HCT116 (cell line): Measurements from ENCODE around the gene KRTDAP. TPM values are rescaled to one million over a fixed set of nuclear protein-coding genes. Genes with fewer than 3 reads are reported as not detected.

Source experiments
- ATAC-seq: fragments of 200-7000 bp; cut with Tn5 transposase; 2 replicates; pipeline ENCODE4 v1.9.1; 2020; ENCODE audit warnings: mild to moderate bottlenecking, moderate library complexity
- BruUV-seq: library from RNA; stranded (reverse); fragments of 400-500 nt; replicated peaks from 2 replicates; lab custom pipeline; 2021; lab: Mats Ljungman, UMichigan
- CTCF ChIA-PET: fragments of 300-600 bp; sonication (Branson Sonifier 250); formaldehyde crosslinking; loops from one replicate; lab custom pipeline; 2021; ENCODE audit warnings: antibody characterized with exemption; lab: Charles Lee
- POLR2A ChIA-PET: fragments of 300-600, 350-600 bp; sonication (Branson Sonifier 250); formaldehyde crosslinking; loops from one replicate; lab custom pipeline; 2021; ENCODE audit warnings: antibody characterized with exemption; lab: Charles Lee
- RAD21 ChIA-PET, 2 experiments: fragments of 300-600 bp; sonication (Branson Sonifier 250); formaldehyde crosslinking; loops; one replicate each; lab custom pipeline; 2023; ENCODE audit warnings: low total read pairs in 2 of 2; ENCODE audit not compliant: uncharacterized antibody in 2 of 2, unreplicated experiment in 2 of 2, low non-redundant PET in 1 of 2; lab: Charles Lee
- DNase-seq: peaks from one replicate; pipeline ENCODE4 v3.0.0-alpha.2; 2010; ENCODE audit warnings: low read depth, low spot score
- H2AFZ ChIP-seq: fragments of 200-600 bp; shearing (Covaris generic), sonication (generic); 2 replicates; pipeline ENCODE4 v1.6.1; 2017; ENCODE audit warnings: low read depth, mixed run types, mixed read lengths, antibody characterized with exemption, low read length; ENCODE audit not compliant: poor library complexity, severe bottlenecking
- H3K27ac ChIP-seq: 2 replicates; pipeline ENCODE4 v1.5.1; 2012; ENCODE audit warnings: low read depth, low read length
- H3K27me3 ChIP-seq: fragments of 200-600 bp; sonication (generic); 2 replicates; pipeline ENCODE4 v1.6.1; 2016; ENCODE audit warnings: mixed run types, low read length, mixed read lengths; ENCODE audit not compliant: insufficient read depth
- H3K36me3 ChIP-seq, 2 experiments: fragments of 200-500 bp in 1 of 2; fragments of 200-600 bp in 1 of 2; sonication (Bioruptor generic) in 1 of 2; sonication (generic) in 1 of 2; 2 replicates each; pipeline versions ENCODE4 v1.5.1 to v1.6.1; 2014 to 2016; ENCODE audit warnings: low read length in 2 of 2, inconsistent platforms in 1 of 2, mixed read lengths in 1 of 2, mixed run types in 1 of 2; ENCODE audit not compliant: insufficient read depth in 2 of 2, control insufficient read depth in 1 of 2
- H3K4me1 ChIP-seq, 2 experiments: fragments of 200-600 bp in 1 of 2; sonication (generic) in 1 of 2; 2 replicates each; pipeline versions ENCODE4 v1.5.1 to v1.6.1; 2012 to 2017; ENCODE audit warnings: low read length in 2 of 2, inconsistent platforms in 1 of 2, mild to moderate bottlenecking in 1 of 2, mixed read lengths in 1 of 2, mixed run types in 1 of 2, moderate library complexity in 1 of 2; ENCODE audit not compliant: insufficient read depth in 2 of 2, control insufficient read depth in 1 of 2
- H3K4me2 ChIP-seq: fragments of 200-600 bp; sonication (generic); 2 replicates; pipeline ENCODE4 v1.6.1; 2017; ENCODE audit warnings: mixed run types, low read length, mixed read lengths
- H3K4me3 ChIP-seq, 2 experiments: fragments of 200-600 bp in 1 of 2; sonication (generic) in 1 of 2; replicated peaks in 1 of 2; 2 replicates each; pipeline ENCODE4 v1.5.1; 2011 to 2016; ENCODE audit warnings: low read length in 2 of 2, control low read depth in 1 of 2, low read depth in 1 of 2, mild to moderate bottlenecking in 1 of 2, mixed read lengths in 1 of 2, mixed run types in 1 of 2
- H3K79me2 ChIP-seq: fragments of 200-600 bp; sonication (generic); 2 replicates; pipeline ENCODE4 v1.6.1; 2017; ENCODE audit warnings: mild to moderate bottlenecking, mixed run types, low read length, moderate library complexity, mixed read lengths; ENCODE audit not compliant: insufficient read depth
- H3K9ac ChIP-seq: fragments of 200-600 bp; sonication (generic); 2 replicates; pipeline ENCODE4 v1.6.1; 2016; ENCODE audit warnings: low read length, mixed read lengths
- H3K9me2 ChIP-seq: fragments of 200-600 bp; sonication (generic), shearing (Covaris generic); 2 replicates; pipeline ENCODE4 v1.6.1; 2017; ENCODE audit warnings: mixed run types, mild to moderate bottlenecking, moderate library complexity; ENCODE audit not compliant: insufficient read depth
- H3K9me3 ChIP-seq, 2 experiments: fragments of 200-500 bp in 1 of 2; fragments of 200-600 bp in 1 of 2; sonication (Bioruptor generic) in 1 of 2; sonication (generic) in 1 of 2; 2 replicates each; pipeline ENCODE4 v1.6.1; 2014 to 2017; ENCODE audit warnings: low read length in 2 of 2, mixed read lengths in 2 of 2, inconsistent platforms in 1 of 2, low read depth in 1 of 2, mild to moderate bottlenecking in 1 of 2, mixed run types in 1 of 2, moderate library complexity in 1 of 2; ENCODE audit not compliant: control insufficient read depth in 1 of 2, insufficient read depth in 1 of 2
- H4K20me1 ChIP-seq: fragments of 200-600 bp; sonication (generic), shearing (Covaris generic); 2 replicates; pipeline ENCODE4 v1.6.1; 2017; ENCODE audit warnings: mixed run types, mild to moderate bottlenecking, moderate library complexity; ENCODE audit not compliant: insufficient read depth
- CBX3 ChIP-seq: IDR thresholded peaks from 2 replicates; pipeline ENCODE4 v1.6.1; 2012; ENCODE audit warnings: low read depth
- CEBPB ChIP-seq: IDR thresholded peaks from 2 replicates; pipeline ENCODE4 v1.6.1; 2012; ENCODE audit warnings: low read depth
- EGR1 ChIP-seq: IDR thresholded peaks from 2 replicates; pipeline ENCODE4 v1.6.1; 2012; ENCODE audit warnings: low read depth
- FOSL1 ChIP-seq: IDR thresholded peaks from 2 replicates; pipeline ENCODE4 v1.6.1; 2012; ENCODE audit warnings: low read depth
- JUND ChIP-seq: IDR thresholded peaks from 2 replicates; pipeline ENCODE4 v1.6.1; 2012
- MAX ChIP-seq: IDR thresholded peaks from 2 replicates; pipeline ENCODE4 v1.6.1; 2012
- POLR2A ChIP-seq: IDR thresholded peaks from 2 replicates; pipeline ENCODE4 v1.7.0; 2011; ENCODE audit warnings: borderline replicate concordance; ENCODE audit not compliant: insufficient read depth, insufficient read length; ENCODE audit errors: extremely low read depth
- POLR2AphosphoS5 ChIP-seq: IDR thresholded peaks from 2 replicates; pipeline ENCODE4 v1.6.1; 2011; ENCODE audit warnings: mild to moderate bottlenecking, low read depth, low read length, moderate library complexity
- RAD21 ChIP-seq: IDR thresholded peaks from 2 replicates; pipeline ENCODE4 v1.6.1; 2012; ENCODE audit warnings: low read depth, mild to moderate bottlenecking
- SIN3A ChIP-seq: IDR thresholded peaks from 2 replicates; pipeline ENCODE4 v1.6.1; 2012; ENCODE audit warnings: low read depth
- SP1 ChIP-seq: IDR thresholded peaks from 2 replicates; pipeline ENCODE4 v1.6.1; 2012; ENCODE audit warnings: low read depth
- SRF ChIP-seq: IDR thresholded peaks from 2 replicates; pipeline ENCODE4 v1.6.1; 2012; ENCODE audit warnings: low read depth
- YY1 ChIP-seq: IDR thresholded peaks from 2 replicates; pipeline ENCODE4 v1.6.1; 2011; ENCODE audit warnings: low read length, low read depth, moderate library complexity, mild to moderate bottlenecking; ENCODE audit not compliant: insufficient replicate concordance; ENCODE audit errors: extremely low read depth
- ZBTB33 ChIP-seq: IDR thresholded peaks from 2 replicates; pipeline ENCODE4 v1.6.1; 2011; ENCODE audit warnings: mild to moderate bottlenecking, low read length, moderate library complexity; ENCODE audit not compliant: insufficient replicate concordance; ENCODE audit errors: extremely low read depth
- ZFX ChIP-seq: fragments of 450-650 bp; IDR thresholded peaks from 2 replicates; pipeline ENCODE4 v1.6.1; 2017
- ZNF274 ChIP-seq: fragments of 200-500 bp; sonication (Bioruptor generic); IDR thresholded peaks from 2 replicates; pipeline ENCODE4 v1.6.1; 2014; ENCODE audit warnings: mild to moderate bottlenecking, low read depth, low read length, inconsistent platforms
- intact Hi-C: fragments of 100-400 bp; cut with micrococcal nuclease; formaldehyde crosslinking; loops from 2 replicates; pipeline ENCODE4 v1.10.0; 2022
- total RNA-seq: library from RNA; stranded (reverse); gene quantifications from one replicate; pipeline ENCODE4 v1.2.1, GENCODE V29; 2021; ENCODE audit not compliant: unreplicated experiment

KRTDAP gene
- total RNA-seq, 1 experiment from 2014 or later: 0.74 TPM

- Histone ChIP-seq H3K9me3 (no peaks in the 10 kb centered on the region), H3K4me3 (no peak overlapping the region), H3K9ac (no peak overlapping the region), H4K20me1 (no peaks in the 10 kb centered on the region), H3K27me3 (no peaks in the 10 kb centered on the region), H3K9me2 (no peaks in the 10 kb centered on the region), H3K79me2 (peaks cover 15% of the 10 kb centered on the region; the same call in 1 of the 2 replicates), H2AFZ (no peak overlapping the region), H3K4me2 (no peak overlapping the region), H3K4me1 (no peaks in the 10 kb centered on the region), H3K36me3 (peaks cover 33 to 37% of the 10 kb centered on the region in 2 experiments; a peak in 3 of 4 replicates), H3K27ac (no peak overlapping the region)
- ChIA-PET POLR2A (no interaction called here), RAD21 (no interaction called here), CTCF (interaction anchor here (1.3 kb wide), 1 partner anchor 8 kb away, joined by 3 read pairs; no protein-coding TSS in a partner anchor)
- no peak for DNase-seq
- no peak for TF ChIP-seq YY1
- no peak for TF ChIP-seq SP1
- TF ChIP-seq ZFX: no peak
- TF ChIP-seq MAX: no peak
- no peak for TF ChIP-seq ZBTB33
- no peak for TF ChIP-seq ZNF274
- no peak for TF ChIP-seq SRF
- BruUV-seq: no TSS peak
- intact Hi-C loops: no loop called here
- 0 out of 2 replicates have a peak, but pooled peaks have one; percentile 15 for ATAC-seq
These were observed 11.4 kb upstream of the KRTDAP start for GRCh38 chr19:35501684-35502083.

DNA sequence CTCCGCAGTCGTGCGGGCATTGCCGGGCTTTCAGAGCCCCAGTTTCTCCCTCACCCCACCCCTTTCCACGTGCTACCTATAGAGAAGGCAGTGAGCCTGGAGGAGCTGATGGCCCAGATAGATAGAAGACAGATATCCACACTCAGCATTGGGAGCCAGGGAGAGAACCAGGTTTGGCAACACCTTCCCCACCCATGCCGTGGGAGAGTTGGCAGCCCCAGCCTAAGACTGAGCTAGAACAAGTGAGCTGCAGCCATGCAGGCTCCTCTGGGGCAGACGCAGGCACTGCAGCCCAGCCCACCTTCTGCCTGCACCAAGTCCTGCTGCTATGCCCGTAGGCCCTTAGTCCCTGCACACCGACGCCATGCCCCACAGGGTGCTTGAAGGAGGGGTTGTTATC, 10.3 kb upstream of the KRTDAP start:
- no peak overlapping the region for H3K4me2 ChIP-seq
- RAD21 ChIA-PET: no interaction called here
- CTCF ChIA-PET: no interaction called here
- peaks cover 4% of the 10 kb centered on the region; the same call in 1 of the 2 replicates for H3K79me2 ChIP-seq
- DNase-seq (no peak), ATAC-seq (no peak)
- no peaks in the 10 kb centered on the region for H3K9me3 ChIP-seq
- H3K27ac ChIP-seq: no peak overlapping the region
- no peaks in the 10 kb centered on the region for H4K20me1 ChIP-seq
- no peak for TF ChIP-seq EGR1
- no peak for TF ChIP-seq CEBPB
- no peak for TF ChIP-seq RAD21
- no peak for TF ChIP-seq CBX3
- no peak for TF ChIP-seq POLR2A
- no peak for TF ChIP-seq SIN3A
- TF ChIP-seq POLR2AphosphoS5: no peak
- no peak for TF ChIP-seq FOSL1
- TF ChIP-seq JUND: no peak
- intact Hi-C loops: no loop called here
- H3K9ac ChIP-seq: no peak overlapping the region
- H3K4me1 ChIP-seq: peaks cover 0 to 4% of the 10 kb centered on the region in 2 experiments; a peak in 3 of 4 replicates
- no TSS peak for BruUV-seq
- H3K27me3 ChIP-seq: no peaks in the 10 kb centered on the region
- H2AFZ ChIP-seq: no peak overlapping the region
- POLR2A ChIA-PET: no interaction called here
- H3K4me3 ChIP-seq: no peak overlapping the region
- H3K9me2 ChIP-seq: no peaks in the 10 kb centered on the region
- H3K36me3 ChIP-seq: peaks cover 29 to 31% of the 10 kb centered on the region in 2 experiments; a peak in 3 of 4 replicates
